Stimulated activated CD8-positive, alpha-beta memory T cell treated with anti-CD3 and anti-CD28 coated beads, Interleukin-12 subunit alpha, Interleukin-12 subunit beta, amount 100 ng/mL, for 4 hours (primary cell): ENCODE measurements around the gene KLF13.

Experiments
- DNase-seq: peaks from one replicate; pipeline ENCODE4 v3.0.0-alpha.2; 2020; ENCODE audit warnings: low read depth

The KLF13 gene

GRCh38 chr15:31401282-31401681, 74.6 kb downstream of the KLF13 start:
- no peak for DNase-seq

- no peak for DNase-seq
Measured at GRCh38 chr15:31402003-31402402, 75.4 kb downstream of the KLF13 start.

- no peak for DNase-seq
Measured at GRCh38 chr15:31402511-31403056, 75.9 kb downstream of the KLF13 start.

GRCh38 chr15:31403096-31403495, 76.5 kb downstream of the KLF13 start:
- no peak for DNase-seq

- no peak for DNase-seq
Measured at GRCh38 chr15:31403606-31404005, 77.0 kb downstream of the KLF13 start.

GRCh38 chr15:31404345-31404744, 77.7 kb downstream of the KLF13 start:
- DNase-seq, result no peak

- DNase-seq, result no peak
Measured at GRCh38 chr15:31405200-31405920, 78.7 kb downstream of the KLF13 start.

GRCh38 chr15:31407376-31407775, 80.7 kb downstream of the KLF13 start:
- DNase-seq, result no peak

- no peak for DNase-seq
Measured at GRCh38 chr15:31407851-31408250, 81.2 kb downstream of the KLF13 start.

GRCh38 chr15:31408724-31409123, 82.1 kb downstream of the KLF13 start:
- DNase-seq, result no peak

- no peak for DNase-seq
Measured at GRCh38 chr15:31409171-31409570, 82.5 kb downstream of the KLF13 start.

GRCh38 chr15:31412824-31413223, 86.2 kb downstream of the KLF13 start:
- no peak for DNase-seq

- no peak for DNase-seq
Measured at GRCh38 chr15:31415201-31415600, 88.6 kb downstream of the KLF13 start.

- no peak for DNase-seq
Measured at GRCh38 chr15:31419820-31420219, 93.2 kb downstream of the KLF13 start.

GRCh38 chr15:31427411-31427810, 100.8 kb downstream of the KLF13 start:
- no peak for DNase-seq
